ENCODE results near the gene FAM83C.

DNA sequence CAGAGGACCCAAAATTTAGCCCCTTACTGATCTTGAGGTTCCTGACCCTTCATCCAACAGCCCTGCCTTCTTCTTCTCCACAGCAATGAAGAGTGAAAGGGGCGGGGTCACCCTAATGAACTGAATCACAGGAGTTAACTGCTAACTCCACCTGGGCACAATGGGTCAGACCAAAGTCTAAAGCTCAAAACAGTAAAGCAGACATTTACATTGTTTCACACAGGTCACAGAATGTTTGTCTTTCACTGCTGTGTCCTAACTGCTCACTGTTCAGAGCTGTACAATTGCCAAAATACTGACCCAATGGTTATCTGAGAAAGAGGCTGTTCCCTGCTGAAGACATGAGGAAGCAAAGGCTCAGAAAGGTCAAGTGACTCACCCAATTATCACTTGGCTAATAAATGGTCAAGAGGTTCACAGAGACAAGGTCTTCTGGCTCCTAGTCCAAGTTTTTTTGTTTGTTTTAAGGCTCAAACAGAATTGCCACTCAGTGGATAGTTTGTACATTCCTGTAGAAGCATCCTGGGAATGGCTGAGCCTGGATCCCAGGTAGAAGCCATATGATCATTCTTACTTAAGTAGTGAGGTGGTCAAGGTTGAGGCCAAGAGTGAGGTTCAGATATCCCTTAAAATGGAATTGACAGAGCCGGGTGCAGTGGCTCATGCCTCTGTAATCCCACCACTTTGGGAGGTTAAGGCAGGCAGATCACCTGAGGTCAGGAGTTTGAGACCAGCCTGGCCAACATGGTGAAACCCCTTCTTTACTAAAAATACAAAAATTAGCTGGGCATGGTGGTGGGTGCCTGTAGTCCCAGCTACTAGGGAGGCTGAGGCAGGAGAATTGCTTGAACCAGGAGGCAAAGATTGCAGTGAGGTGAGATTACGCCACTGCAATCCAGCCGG is 35.1 kb upstream of the FAM83C start:
- TF ChIP-seq CTCF (IDR thresholded peaks at IDR 0.05): no peak
- no peak for TF ChIP-seq POLR2A (IDR thresholded peaks at IDR 0.05; ENCODE audit: low read depth)
- no peak for TF ChIP-seq POLR2AphosphoS5 (IDR thresholded peaks at IDR 0.05)
- no peak for TF ChIP-seq EP300 (IDR thresholded peaks at IDR 0.05)
